H9 (cell line): Measurements from ENCODE around the gene TSPAN2. TPM values are rescaled to one million over a fixed set of nuclear protein-coding genes. Genes with fewer than 3 reads are reported as not detected.

Experiments used
- DNase-seq: peaks from one replicate; pipeline ENCODE4 v3.0.0-alpha.2; 2017
- H2AFZ ChIP-seq: one replicate; pipeline ENCODE4 v1.6.1; 2013; ENCODE audit warnings: mild to moderate bottlenecking, low read length, control low read depth, moderate library complexity
- H2AK5ac ChIP-seq: 2 replicates; pipeline ENCODE4 v1.6.1; 2013; ENCODE audit warnings: low read length, control low read depth, mixed read lengths; ENCODE audit not compliant: insufficient read length
- H2BK120ac ChIP-seq: one replicate; pipeline ENCODE4 v1.6.1; 2013; ENCODE audit warnings: low read depth, mild to moderate bottlenecking, low read length, control low read depth, inconsistent platforms; ENCODE audit not compliant: poor library complexity, severe bottlenecking
- H2BK12ac ChIP-seq: 2 replicates; pipeline ENCODE4 v1.6.1; 2013; ENCODE audit warnings: low read length, control low read depth, mixed read lengths, low read depth; ENCODE audit not compliant: insufficient read length
- H2BK15ac ChIP-seq: 2 replicates; pipeline ENCODE4 v1.6.1; 2013; ENCODE audit warnings: low read depth, low read length, control low read depth
- H2BK20ac ChIP-seq: one replicate; pipeline ENCODE4 v1.6.1; 2013; ENCODE audit warnings: low read depth, mild to moderate bottlenecking, low read length, control low read depth, inconsistent platforms; ENCODE audit not compliant: poor library complexity, severe bottlenecking
- H2BK5ac ChIP-seq: 2 replicates; pipeline ENCODE4 v1.6.1; 2013; ENCODE audit warnings: low read length, control low read depth, mixed read lengths; ENCODE audit not compliant: insufficient read length
- H3K14ac ChIP-seq: 2 replicates; pipeline ENCODE4 v1.6.1; 2013; ENCODE audit warnings: low read length, control low read depth; ENCODE audit not compliant: insufficient read depth
- H3K18ac ChIP-seq: 2 replicates; pipeline ENCODE4 v1.6.1; 2013; ENCODE audit warnings: low read depth, mild to moderate bottlenecking, mixed read lengths, low read length, control low read depth; ENCODE audit not compliant: insufficient read length
- H3K23ac ChIP-seq: 2 replicates; pipeline ENCODE4 v1.6.1; 2013; ENCODE audit warnings: low read length, control low read depth, mixed read lengths, low read depth; ENCODE audit not compliant: insufficient read length
- H3K23me2 ChIP-seq: 2 replicates; pipeline ENCODE4 v1.6.1; 2013; ENCODE audit warnings: low read depth, mild to moderate bottlenecking, mixed read lengths, low read length, control low read depth; ENCODE audit not compliant: insufficient read length, poor library complexity, severe bottlenecking
- H3K27ac ChIP-seq: 2 replicates; pipeline ENCODE4 v1.5.1; 2013; ENCODE audit warnings: low read length, control low read depth, mixed read lengths, low read depth; ENCODE audit not compliant: insufficient read length
- H3K27me3 ChIP-seq: 2 replicates; pipeline ENCODE4 v1.6.1; 2013; ENCODE audit warnings: low read length, control low read depth, inconsistent platforms; ENCODE audit not compliant: insufficient read depth
- H3K4ac ChIP-seq: 2 replicates; pipeline ENCODE4 v1.6.1; 2013; ENCODE audit warnings: low read depth, mild to moderate bottlenecking, control low read depth, inconsistent platforms, low read length, moderate library complexity
- H3K4me1 ChIP-seq: 2 replicates; pipeline ENCODE4 v1.6.1; 2013; ENCODE audit warnings: low read length, control low read depth, inconsistent platforms; ENCODE audit not compliant: insufficient read depth
- H3K4me2 ChIP-seq: 2 replicates; pipeline ENCODE4 v1.6.1; 2013; ENCODE audit warnings: low read length, control low read depth, mixed read lengths; ENCODE audit not compliant: insufficient read length, insufficient read depth
- H3K56ac ChIP-seq: 2 replicates; pipeline ENCODE4 v1.6.1; 2013; ENCODE audit warnings: low read depth, mild to moderate bottlenecking, mixed read lengths, low read length, control low read depth; ENCODE audit not compliant: insufficient read length
- H3K79me1 ChIP-seq: 2 replicates; pipeline ENCODE4 v1.6.1; 2013; ENCODE audit warnings: low read depth, mild to moderate bottlenecking, moderate library complexity, low read length, control low read depth, inconsistent platforms; ENCODE audit not compliant: insufficient read depth, poor library complexity, severe bottlenecking
- H3K79me2 ChIP-seq: 2 replicates; pipeline ENCODE4 v1.6.1; 2013; ENCODE audit warnings: low read length, control low read depth, inconsistent platforms; ENCODE audit not compliant: insufficient read depth
- H3K9ac ChIP-seq: 2 replicates; pipeline ENCODE4 v1.6.1; 2013; ENCODE audit warnings: low read length, control low read depth, mixed read lengths; ENCODE audit not compliant: insufficient read length; ENCODE audit errors: extremely low read depth
- H3K9me3 ChIP-seq: one replicate; pipeline ENCODE4 v1.6.1; 2013; ENCODE audit warnings: low read depth, low read length, inconsistent platforms; ENCODE audit not compliant: control insufficient read depth
- H3T11ph ChIP-seq: one replicate; pipeline ENCODE4 v1.6.1; 2013; ENCODE audit warnings: mild to moderate bottlenecking, low read length, control low read depth, inconsistent platforms
- H4K20me1 ChIP-seq: one replicate; pipeline ENCODE4 v1.6.1; 2013; ENCODE audit not compliant: control insufficient read depth, insufficient read length, insufficient read depth
- H4K5ac ChIP-seq: 2 replicates; pipeline ENCODE4 v1.6.1; 2013; ENCODE audit warnings: low read depth, mild to moderate bottlenecking, mixed read lengths, low read length, control low read depth; ENCODE audit not compliant: insufficient read length
- H4K8ac ChIP-seq: replicated peaks from 2 replicates; pipeline ENCODE4 v1.6.1; 2013; ENCODE audit warnings: low read length, control low read depth, mixed read lengths, low read depth; ENCODE audit not compliant: insufficient read length
- H4K91ac ChIP-seq: 2 replicates; pipeline ENCODE4 v1.6.1; 2013; ENCODE audit warnings: low read depth, mild to moderate bottlenecking, moderate library complexity, mixed read lengths, low read length, control low read depth; ENCODE audit not compliant: insufficient read length
- H3K27ac Mint-ChIP-seq, 3 experiments: 2 replicates in 2 of 3; 3 replicates in 1 of 3; pipeline ENCODE4 v1.8.0; 2020 to 2021; ENCODE audit warnings: mixed read lengths in 3 of 3, mild to moderate bottlenecking in 1 of 3, moderate library complexity in 1 of 3
- H3K27me3 Mint-ChIP-seq: 2 replicates; pipeline ENCODE4 v1.8.0; 2021; ENCODE audit warnings: low read depth, mild to moderate bottlenecking, moderate library complexity, mixed read lengths
- H3K36me3 Mint-ChIP-seq, 3 experiments: 2 replicates in 2 of 3; 3 replicates in 1 of 3; pipeline ENCODE4 v1.8.0; 2020 to 2021; ENCODE audit warnings: low read depth in 3 of 3, mixed read lengths in 3 of 3; ENCODE audit not compliant: insufficient read depth in 1 of 3
- H3K4me1 Mint-ChIP-seq, 2 experiments: 2 replicates each; pipeline ENCODE4 v1.8.0; 2020; ENCODE audit warnings: mixed read lengths in 2 of 2
- H3K4me3 Mint-ChIP-seq, 2 experiments: 2 replicates in 1 of 2; 3 replicates in 1 of 2; pipeline ENCODE4 v1.8.0; 2020 to 2021; ENCODE audit warnings: mild to moderate bottlenecking in 2 of 2, mixed read lengths in 2 of 2, moderate library complexity in 1 of 2
- H3K9me3 Mint-ChIP-seq, 2 experiments: 2 replicates in 1 of 2; 3 replicates in 1 of 2; pipeline ENCODE4 v1.8.0; 2020; ENCODE audit warnings: mild to moderate bottlenecking in 2 of 2, mixed read lengths in 2 of 2, moderate library complexity in 1 of 2
- CTCF ChIP-seq: fragments of 200-600 bp; sonication (generic); conservative IDR thresholded peaks from 3 replicates; pipeline ENCODE4 v1.8.0; 2021; ENCODE audit warnings: antibody characterized with exemption, mild to moderate bottlenecking
- WGBS: extraction: QIAGEN DNeasy Blood & Tissue Kit; methylation state at CpG from one replicate; pipeline ENCODE4 v1.1.7; 2013; ENCODE audit warnings: missing lambda C conversion rate, low lambda C conversion rate, mixed read lengths; ENCODE audit not compliant: insufficient read length; ENCODE audit errors: extremely low coverage; 5-methylcytosine and 5-hydroxymethylcytosine counted together
- total RNA-seq: library from RNA; stranded (reverse); gene quantifications from 2 replicates; pipeline ENCODE4 v1.2.1, GENCODE V29; 2021

TSPAN2 gene
- total RNA-seq, 1 experiment from 2014 or later = 10.8 TPM

GRCh38 chr1:115138271-115138670 is 49.0 kb upstream of the TSPAN2 start:
- Histone ChIP-seq H2BK120ac (no peak overlapping the region), H3K9me3 (no peaks in the 10 kb centered on the region), H3K9ac (no peak overlapping the region), H3K23ac (no peak overlapping the region), H2AK5ac (no peak overlapping the region), H2BK15ac (no peak overlapping the region), H3K4ac (no peak overlapping the region), H4K20me1 (no peaks in the 10 kb centered on the region), H2BK20ac (no peak overlapping the region), H3K4me1 (no peaks in the 10 kb centered on the region), H4K8ac (no peak overlapping the region), H4K91ac (no peak overlapping the region), H4K5ac (no peak overlapping the region), H3K18ac (no peak overlapping the region), H3K4me2 (no peak overlapping the region), H3K27ac (no peak overlapping the region), H2BK12ac (no peak overlapping the region), H3K14ac (no peak overlapping the region), H3T11ph (no peak overlapping the region), H2AFZ (no peak overlapping the region), H3K79me1 (no peaks in the 10 kb centered on the region), H3K56ac (no peak overlapping the region), H3K79me2 (no peaks in the 10 kb centered on the region), H2BK5ac (no peak overlapping the region), H3K23me2 (no peaks in the 10 kb centered on the region), H3K27me3 (no peaks in the 10 kb centered on the region)
- Mint-ChIP-seq H3K27me3 (peaks cover 8% of the 10 kb centered on the region), H3K9me3 (no peaks in the 10 kb centered on the region), H3K4me3 (no peak overlapping the region), H3K27ac (no peak overlapping the region), H3K4me1 (peaks cover 4 to 8% of the 10 kb centered on the region in 2 experiments; a peak in 3 of 4 replicates), H3K36me3 (no peaks in the 10 kb centered on the region)
- no peak for DNase-seq
- no peak for TF ChIP-seq CTCF
- no CpG with 5 or more reads among the region's 6 CpGs for WGBS
